HEK293 (cell line): ENCODE data around the gene CCDC27.

ENCODE experiments used
- CTCF ChIA-PET: fragments of 350-600 bp; formaldehyde crosslinking; extraction: SDS; loops from one replicate; lab custom pipeline; 2021; ENCODE audit warnings: antibody characterized with exemption; lab: Yijun Ruan, JAX
- POLR2A ChIA-PET: fragments of 300-600 bp; formaldehyde crosslinking; extraction: SDS; loops from one replicate; lab custom pipeline; 2020; ENCODE audit warnings: antibody characterized with exemption, inconsistent platforms; lab: Yijun Ruan, JAX
- H3K27ac ChIP-seq: fragments of 200-500 bp; sonication (Bioruptor generic); 2 replicates; pipeline ENCODE4 v1.5.1; 2014; ENCODE audit warnings: low read depth, low read length, control low read depth, inconsistent platforms; ENCODE audit errors: extremely low read depth
- H3K36me3 ChIP-seq, 2 experiments: fragments of 200-500 bp in 1 of 2; sonication (Bioruptor generic) in 1 of 2; 1 replicate in 1 of 2; 2 replicates in 1 of 2; pipeline ENCODE4 v1.5.1; 2014 to 2017; ENCODE audit warnings: inconsistent platforms in 2 of 2, low read length in 2 of 2; ENCODE audit not compliant: control insufficient read depth in 2 of 2, insufficient read depth in 1 of 2
- H3K4me1 ChIP-seq: fragments of 200-500 bp; sonication (Bioruptor generic); 2 replicates; pipeline ENCODE4 v1.5.1; 2014; ENCODE audit warnings: mild to moderate bottlenecking, low read length, inconsistent platforms; ENCODE audit not compliant: control insufficient read depth, insufficient read depth
- H3K4me3 ChIP-seq: 2 replicates; pipeline ENCODE4 v1.5.1; 2011; ENCODE audit warnings: low read depth, mild to moderate bottlenecking, control low read depth, low read length, moderate library complexity
- H3K9me3 ChIP-seq: fragments of 200-500 bp; sonication (Bioruptor generic); 2 replicates; pipeline ENCODE4 v1.5.1; 2014; ENCODE audit warnings: low read depth, low read length, inconsistent platforms; ENCODE audit not compliant: control insufficient read depth, insufficient read depth
- BCL11A ChIP-seq: fragments of 450-650 bp; formaldehyde crosslinking; IDR thresholded peaks from 2 replicates; pipeline ENCODE4 v1.5.1; 2016; ENCODE audit warnings: low read depth, missing biosample characterization, missing genetic modification characterization
- BCL11B ChIP-seq: fragments of 450-650 bp; formaldehyde crosslinking; IDR thresholded peaks from 2 replicates; pipeline ENCODE4 v1.5.1; 2016; ENCODE audit warnings: low read depth, missing biosample characterization, missing genetic modification characterization
- GLIS2 ChIP-seq: fragments of 450-650 bp; formaldehyde crosslinking; IDR thresholded peaks from 2 replicates; pipeline ENCODE4 v1.5.1; 2016; ENCODE audit warnings: missing biosample characterization, missing genetic modification characterization
- KLF9 ChIP-seq: fragments of 450-650 bp; formaldehyde crosslinking; IDR thresholded peaks from 2 replicates; pipeline ENCODE4 v1.5.1; 2016; ENCODE audit warnings: missing biosample characterization, missing genetic modification characterization, low read depth
- SETDB1 ChIP-seq: IDR thresholded peaks from one replicate; pipeline ENCODE4 v1.6.1; 2017; ENCODE audit warnings: mild to moderate bottlenecking, low read length, moderate library complexity, mixed read lengths; ENCODE audit not compliant: insufficient read length
- SP2 ChIP-seq: fragments of 450-650 bp; formaldehyde crosslinking; IDR thresholded peaks from 2 replicates; pipeline ENCODE4 v1.5.1; 2016; ENCODE audit warnings: missing biosample characterization, missing genetic modification characterization
- YY2 ChIP-seq: fragments of 450-650 bp; formaldehyde crosslinking; IDR thresholded peaks from 2 replicates; pipeline ENCODE4 v1.5.1; 2016; ENCODE audit warnings: missing biosample characterization, missing genetic modification characterization
- ZBTB20 ChIP-seq: fragments of 450-650 bp; formaldehyde crosslinking; IDR thresholded peaks from 2 replicates; pipeline ENCODE4 v1.5.1; 2016; ENCODE audit warnings: missing biosample characterization, missing genetic modification characterization
- ZBTB8A ChIP-seq: fragments of 450-650 bp; formaldehyde crosslinking; IDR thresholded peaks from 2 replicates; pipeline ENCODE4 v1.5.1; 2016; ENCODE audit warnings: missing biosample characterization, missing genetic modification characterization
- ZFHX2 ChIP-seq: fragments of 450-650 bp; formaldehyde crosslinking; conservative IDR thresholded peaks from 2 replicates; pipeline ENCODE4 v1.5.1; 2016; ENCODE audit warnings: missing biosample characterization, missing genetic modification characterization
- ZIC2 ChIP-seq: fragments of 450-650 bp; formaldehyde crosslinking; IDR thresholded peaks from 2 replicates; pipeline ENCODE4 v1.5.1; 2016; ENCODE audit warnings: missing biosample characterization, missing genetic modification characterization
- ZNF114 ChIP-seq: fragments of 450-650 bp; formaldehyde crosslinking; IDR thresholded peaks from 2 replicates; pipeline ENCODE4 v1.5.0; 2017; ENCODE audit warnings: missing biosample characterization, missing genetic modification characterization
- ZNF211 ChIP-seq: fragments of 450-650 bp; formaldehyde crosslinking; IDR thresholded peaks from 2 replicates; pipeline ENCODE4 v1.5.1; 2016; ENCODE audit warnings: low read depth, missing biosample characterization, missing genetic modification characterization
- ZNF221 ChIP-seq: fragments of 450-650 bp; formaldehyde crosslinking; IDR thresholded peaks from 2 replicates; pipeline ENCODE4 v1.5.1; 2017; ENCODE audit warnings: missing biosample characterization, missing genetic modification characterization, borderline replicate concordance
- ZNF302 ChIP-seq: fragments of 450-650 bp; formaldehyde crosslinking; IDR thresholded peaks from 2 replicates; pipeline ENCODE4 v1.5.1; 2016; ENCODE audit warnings: missing biosample characterization, missing genetic modification characterization, low read depth
- ZNF335 ChIP-seq: fragments of 450-650 bp; formaldehyde crosslinking; conservative IDR thresholded peaks from 2 replicates; pipeline ENCODE4 v1.5.1; 2016; ENCODE audit warnings: missing biosample characterization, missing genetic modification characterization
- ZNF350 ChIP-seq: fragments of 450-650 bp; formaldehyde crosslinking; IDR thresholded peaks from 2 replicates; pipeline ENCODE4 v1.5.0; 2017; ENCODE audit warnings: missing biosample characterization, mild to moderate bottlenecking, missing genetic modification characterization
- ZNF354C ChIP-seq: fragments of 450-650 bp; formaldehyde crosslinking; IDR thresholded peaks from 2 replicates; pipeline ENCODE4 v1.5.1; 2016; ENCODE audit warnings: missing biosample characterization, missing genetic modification characterization, low read depth, borderline replicate concordance
- ZNF366 ChIP-seq: fragments of 450-650 bp; formaldehyde crosslinking; conservative IDR thresholded peaks from 2 replicates; pipeline ENCODE4 v1.5.1; 2016; ENCODE audit warnings: missing biosample characterization, missing genetic modification characterization
- ZNF391 ChIP-seq: fragments of 450-650 bp; formaldehyde crosslinking; IDR thresholded peaks from 2 replicates; pipeline ENCODE4 v1.5.1; 2016; ENCODE audit warnings: low read depth, missing biosample characterization, missing genetic modification characterization, borderline replicate concordance
- ZNF404 ChIP-seq: fragments of 450-650 bp; formaldehyde crosslinking; IDR thresholded peaks from 2 replicates; pipeline ENCODE4 v1.5.1; 2017; ENCODE audit warnings: missing biosample characterization, missing genetic modification characterization
- ZNF510 ChIP-seq: fragments of 450-650 bp; formaldehyde crosslinking; IDR thresholded peaks from 2 replicates; pipeline ENCODE4 v1.5.1; 2018; ENCODE audit warnings: mild to moderate bottlenecking, missing genetic modification characterization, missing biosample characterization; ENCODE audit not compliant: insufficient replicate concordance
- ZNF548 ChIP-seq: fragments of 450-650 bp; formaldehyde crosslinking; IDR thresholded peaks from 2 replicates; pipeline ENCODE4 v1.5.1; 2016; ENCODE audit warnings: missing biosample characterization, missing genetic modification characterization
- ZNF596 ChIP-seq: fragments of 450-650 bp; IDR thresholded peaks from 2 replicates; pipeline ENCODE4 v1.5.0; 2018; ENCODE audit warnings: missing biosample characterization, mild to moderate bottlenecking, missing genetic modification characterization, moderate library complexity
- ZNF610 ChIP-seq: fragments of 450-650 bp; formaldehyde crosslinking; IDR thresholded peaks from 2 replicates; pipeline ENCODE4 v1.5.1; 2016; ENCODE audit warnings: missing biosample characterization, missing genetic modification characterization, borderline replicate concordance
- ZNF777 ChIP-seq: fragments of 450-650 bp; formaldehyde crosslinking; IDR thresholded peaks from 2 replicates; pipeline ENCODE4 v1.5.1; 2017; ENCODE audit warnings: missing biosample characterization, missing genetic modification characterization, borderline replicate concordance
- ZNF843 ChIP-seq: fragments of 450-650 bp; formaldehyde crosslinking; IDR thresholded peaks from 2 replicates; pipeline ENCODE4 v1.5.1; 2016; ENCODE audit warnings: missing biosample characterization, missing genetic modification characterization
- ZXDB ChIP-seq: fragments of 450-650 bp; formaldehyde crosslinking; IDR thresholded peaks from 2 replicates; pipeline ENCODE4 v1.5.1; 2016; ENCODE audit warnings: missing biosample characterization, missing genetic modification characterization
- TF ChIP-seq, protein P1 (sequence below): fragments of 450-650 bp; IDR thresholded peaks from 2 replicates; pipeline ENCODE4 v1.5.1; 2018; ENCODE audit warnings: missing biosample characterization, mild to moderate bottlenecking, missing genetic modification characterization

Gene CCDC27

DNA sequence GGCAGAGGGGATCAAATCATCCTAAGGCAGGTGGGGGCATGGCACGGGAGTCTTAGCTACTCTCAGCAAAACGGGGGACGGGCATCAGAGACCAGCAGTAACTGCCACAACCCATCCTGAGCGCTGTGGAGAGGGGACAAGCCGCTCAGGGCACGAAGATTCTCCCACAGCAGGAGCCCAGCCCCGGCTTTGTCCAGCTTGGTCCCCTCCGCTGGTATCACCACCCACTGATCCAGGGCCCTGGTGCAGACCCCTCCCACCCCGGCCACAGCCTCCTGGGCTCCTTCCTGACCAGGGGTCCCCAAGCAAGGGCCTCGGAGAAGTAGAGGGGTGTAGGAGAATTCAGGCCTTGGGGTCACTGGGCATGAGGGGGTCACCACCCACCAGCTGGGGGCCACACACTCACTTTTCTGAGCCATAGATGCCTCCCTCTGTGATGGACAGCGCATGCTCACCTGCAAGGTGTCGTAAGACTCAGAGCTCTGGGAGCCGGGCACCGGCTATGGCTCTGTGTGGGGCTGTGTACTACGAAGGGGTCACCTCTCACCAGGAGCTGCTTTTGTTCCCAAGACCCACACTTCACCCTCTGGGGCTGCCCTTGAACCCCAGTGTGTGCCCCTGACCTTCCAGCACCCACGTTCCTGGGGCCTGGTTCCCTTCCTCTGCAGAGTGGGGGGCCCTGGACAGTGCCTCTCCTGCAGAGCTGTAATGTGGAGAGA lies 18.0 kb downstream of the CCDC27 start:
- H3K9me3 ChIP-seq, result no peaks in the 10 kb centered on the region
- no peak overlapping the region for H3K4me3 ChIP-seq
- POLR2A ChIA-PET, result no interaction called here
- H3K36me3 ChIP-seq, result no peaks in the 10 kb centered on the region
- H3K27ac ChIP-seq, result no peak overlapping the region
- CTCF ChIA-PET, result interaction anchor here (0.6 to 1.0 kb wide), 2 partner anchors 9 to 37 kb away, joined by 3 to 5 read pairs; no protein-coding TSS in a partner anchor
- TF ChIP-seq ZNF596 (no peak), BCL11A (tag by site-specific recombination) (no peak), SETDB1 (no peak), GLIS2 (tag by site-specific recombination) (peak; percentile 25)
- TF ChIP-seq, protein P1, sequence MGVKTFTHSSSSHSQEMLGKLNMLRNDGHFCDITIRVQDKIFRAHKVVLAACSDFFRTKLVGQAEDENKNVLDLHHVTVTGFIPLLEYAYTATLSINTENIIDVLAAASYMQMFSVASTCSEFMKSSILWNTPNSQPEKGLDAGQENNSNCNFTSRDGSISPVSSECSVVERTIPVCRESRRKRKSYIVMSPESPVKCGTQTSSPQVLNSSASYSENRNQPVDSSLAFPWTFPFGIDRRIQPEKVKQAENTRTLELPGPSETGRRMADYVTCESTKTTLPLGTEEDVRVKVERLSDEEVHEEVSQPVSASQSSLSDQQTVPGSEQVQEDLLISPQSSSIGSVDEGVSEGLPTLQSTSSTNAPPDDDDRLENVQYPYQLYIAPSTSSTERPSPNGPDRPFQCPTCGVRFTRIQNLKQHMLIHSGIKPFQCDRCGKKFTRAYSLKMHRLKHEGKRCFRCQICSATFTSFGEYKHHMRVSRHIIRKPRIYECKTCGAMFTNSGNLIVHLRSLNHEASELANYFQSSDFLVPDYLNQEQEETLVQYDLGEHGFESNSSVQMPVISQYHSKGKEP (tag by site-specific recombination), result no peak
- TF ChIP-seq, all 188 proteins: peak for 1
- H3K4me1 ChIP-seq, result no peaks in the 10 kb centered on the region

DNA sequence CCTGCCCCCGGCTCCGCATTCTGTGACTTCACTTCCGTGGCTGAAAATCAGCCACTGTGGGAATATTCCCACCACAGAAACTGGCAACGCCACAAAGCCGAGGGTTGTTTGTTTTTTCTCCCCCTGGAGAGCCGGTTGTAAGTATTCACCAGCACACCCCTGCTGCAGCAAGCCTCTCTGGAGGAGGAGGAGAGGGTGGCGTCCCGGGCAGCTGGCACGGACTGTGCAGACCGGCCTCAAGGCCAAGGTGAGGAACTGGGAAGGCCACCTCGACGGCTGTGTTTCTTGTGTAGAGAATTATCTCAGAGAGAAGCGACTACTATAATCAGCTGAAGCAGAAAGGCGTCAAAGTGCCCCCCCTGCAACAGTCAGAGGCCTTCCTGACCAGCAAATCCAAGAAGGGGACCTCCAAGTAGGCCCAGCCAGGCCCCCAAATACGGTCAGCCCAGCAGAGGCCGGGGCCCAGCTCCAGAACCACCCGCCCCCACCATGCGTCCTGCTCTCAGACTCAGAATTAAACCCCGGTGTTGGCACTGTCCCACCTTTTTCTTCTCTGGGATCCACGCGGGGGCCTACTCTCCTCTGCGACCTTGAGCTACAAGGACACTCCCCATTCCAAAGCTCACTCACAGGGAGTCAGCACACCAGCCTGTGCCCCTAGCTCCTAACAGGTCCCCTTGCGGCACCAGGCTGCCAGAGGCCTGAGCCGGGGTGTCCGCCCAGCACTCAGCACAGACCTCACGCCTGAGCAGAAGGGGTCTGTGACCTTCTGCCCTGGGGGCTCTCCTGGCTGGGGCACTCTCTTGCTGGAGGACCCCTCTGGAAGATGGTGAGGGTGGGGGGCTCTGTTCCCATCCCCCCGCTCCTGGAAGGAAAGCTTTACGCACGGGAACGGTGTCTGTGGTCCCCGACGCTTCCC lies 19.1 kb downstream of the CCDC27 start:
- POLR2A ChIA-PET, result no interaction called here
- H3K9me3 ChIP-seq, result no peaks in the 10 kb centered on the region
- peak overlapping the region; percentile 49 for H3K4me3 ChIP-seq
- CTCF ChIA-PET, result interaction anchor here (0.6 kb wide), 1 partner anchor 11 kb away, joined by 5 read pairs; no protein-coding TSS in a partner anchor
- TF ChIP-seq ZNF335 (tag by site-specific recombination) (peak; percentile 40; the same call in 1 of the 2 replicates), ZNF510 (tag by site-specific recombination) (no peak), ZIC2 (tag by site-specific recombination) (no peak), ZNF610 (tag by site-specific recombination) (no peak), ZNF354C (tag by site-specific recombination) (no peak), ZNF211 (no peak)
- TF ChIP-seq, all 188 proteins: peak for 1
- no peaks in the 10 kb centered on the region for H3K4me1 ChIP-seq
- H3K27ac ChIP-seq, result no peak overlapping the region
- H3K36me3 ChIP-seq, result no peaks in the 10 kb centered on the region

DNA sequence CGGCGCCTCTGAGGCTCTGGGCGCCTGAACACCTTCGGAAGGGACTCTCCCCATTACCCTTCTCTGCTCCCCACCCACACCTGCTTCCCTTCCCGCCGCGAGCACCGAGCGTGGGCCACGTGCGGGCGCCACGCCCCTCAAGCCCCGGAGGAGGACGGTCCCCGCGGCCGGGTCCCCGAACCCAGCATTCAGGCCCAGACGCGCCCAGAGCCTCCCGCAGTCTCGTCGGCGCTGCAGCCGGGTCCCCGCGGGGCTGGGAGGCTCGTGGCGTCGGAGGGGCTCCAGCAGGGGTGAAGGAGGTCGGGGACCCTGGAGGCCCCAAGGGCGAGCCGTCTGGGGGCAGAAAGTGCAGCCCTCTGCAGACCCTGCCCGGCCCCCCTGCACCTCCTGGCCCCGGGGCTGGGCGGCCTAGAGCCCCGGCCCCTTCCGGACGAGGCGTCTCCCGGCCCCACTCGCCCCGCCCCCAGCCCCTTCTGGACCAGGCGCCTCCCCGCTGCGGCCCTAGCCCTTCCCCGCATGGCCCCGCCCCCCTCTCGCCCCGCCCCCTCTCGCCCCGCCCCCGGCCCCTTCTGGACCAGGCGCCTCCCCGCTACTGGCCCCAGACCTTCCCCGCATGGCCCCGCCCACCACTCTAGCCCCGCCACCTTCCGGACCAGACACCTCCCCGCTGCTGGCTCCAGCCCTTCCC lies 19.9 kb downstream of the CCDC27 start:
- no peaks in the 10 kb centered on the region for H3K36me3 ChIP-seq
- no peaks in the 10 kb centered on the region for H3K4me1 ChIP-seq
- POLR2A ChIA-PET, result no interaction called here
- H3K4me3 ChIP-seq, result peak overlapping the region; percentile 49
- CTCF ChIA-PET, result interaction anchor here (0.6 kb wide), 1 partner anchor 10 kb away, joined by 5 read pairs; no protein-coding TSS in a partner anchor
- no peaks in the 10 kb centered on the region for H3K9me3 ChIP-seq
- peak overlapping the region; percentile 37; the same call in 1 of the 2 replicates for H3K27ac ChIP-seq
- TF ChIP-seq SP2 (tag by site-specific recombination) (peak; percentile 47), KLF9 (tag by site-specific recombination) (peak; percentile 82), ZNF350 (tag by site-specific recombination) (no peak), ZNF548 (no peak), ZNF843 (tag by site-specific recombination) (no peak), BCL11B (no peak), ZBTB8A (tag by site-specific recombination) (peak; percentile 55; the same call in 1 of the 2 replicates), ZNF391 (tag by site-specific recombination) (0 out of 2 replicates have a peak, but pooled peaks have one; percentile 30), ZNF302 (tag by site-specific recombination) (no peak), ZBTB20 (peak; percentile 100), ZXDB (peak; percentile 60; the same call in 1 of the 2 replicates), ZNF777 (tag by site-specific recombination) (peak; percentile 25; the same call in 1 of the 2 replicates), ZNF366 (tag by site-specific recombination) (no peak), ZNF404 (tag by site-specific recombination) (no peak), ZNF114 (tag by site-specific recombination) (no peak), ZFHX2 (tag by site-specific recombination) (peak; percentile 89), YY2 (tag by site-specific recombination) (no peak), ZNF221 (tag by site-specific recombination) (no peak)
